ENCODE measurements around the gene AZU1. TPM values are rescaled to one million over a fixed set of nuclear protein-coding genes. Genes with fewer than 3 reads are reported as not detected.

AZU1 gene
- total RNA-seq, 1 donor from 2014 or later = not detected

GRCh38 chr19:789701-790060 lies 38.0 kb upstream of the AZU1 start:
- intact Hi-C loops (cut with DNase I) = no loop called here
- Histone ChIP-seq H3K9me3 (no peaks in the 10 kb centered on the region), H3K4me1 (no peaks in the 10 kb centered on the region), H3K36me3 (no peaks in the 10 kb centered on the region), H3K4me3 (no peak overlapping the region), H3K27me3 (no peaks in the 10 kb centered on the region), H3K27ac (no peak overlapping the region)
- DNase-seq (ENCODE audit: low spot score in 2 of 2) = no peak
- TF ChIP-seq CTCF (IDR thresholded peaks at IDR 0.05) = no peak

- no peaks in the 10 kb centered on the region for H3K9me3 ChIP-seq
- peaks cover 2 to 6% of the 10 kb centered on the region in 2 donors for H3K4me1 ChIP-seq
- no peak overlapping the region for H3K27ac ChIP-seq
- no peak for DNase-seq (ENCODE audit: low spot score in 2 of 2)
- no peak for TF ChIP-seq CTCF (IDR thresholded peaks at IDR 0.05)
- intact Hi-C loops (cut with DNase I) = no loop called here
- no peak overlapping the region for H3K4me3 ChIP-seq
- no peaks in the 10 kb centered on the region for H3K27me3 ChIP-seq
- no peaks in the 10 kb centered on the region for H3K36me3 ChIP-seq
Measured at GRCh38 chr19:791007-791566, 36.5 kb upstream of the AZU1 start.

GRCh38 chr19:791567-792305 lies 35.9 kb upstream of the AZU1 start:
- no peak for DNase-seq (ENCODE audit: low spot score in 2 of 2)
- TF ChIP-seq CTCF (IDR thresholded peaks at IDR 0.05) = no peak
- no peaks in the 10 kb centered on the region for H3K36me3 ChIP-seq
- no peak overlapping the region for H3K4me3 ChIP-seq
- H3K27ac ChIP-seq = peak overlapping the region in 1 of 2 donors; percentile 6
- no peaks in the 10 kb centered on the region for H3K9me3 ChIP-seq
- no peaks in the 10 kb centered on the region for H3K27me3 ChIP-seq
- intact Hi-C loops (cut with DNase I) = no loop called here
- H3K4me1 ChIP-seq = peaks cover 7 to 11% of the 10 kb centered on the region in 2 donors

- Histone ChIP-seq H3K4me1 (peaks cover 7 to 11% of the 10 kb centered on the region in 2 donors), H3K36me3 (no peaks in the 10 kb centered on the region), H3K9me3 (no peaks in the 10 kb centered on the region), H3K27me3 (no peaks in the 10 kb centered on the region), H3K27ac (no peak overlapping the region), H3K4me3 (no peak overlapping the region)
- no peak for TF ChIP-seq CTCF (IDR thresholded peaks at IDR 0.05)
- intact Hi-C loops (cut with DNase I) = no loop called here
- DNase-seq (ENCODE audit: low spot score in 2 of 2) = no peak
Measured at GRCh38 chr19:792306-792885, 35.2 kb upstream of the AZU1 start.

GRCh38 chr19:793806-794205 lies 33.8 kb upstream of the AZU1 start:
- Histone ChIP-seq H3K4me3 (no peak overlapping the region), H3K36me3 (no peaks in the 10 kb centered on the region), H3K27me3 (no peaks in the 10 kb centered on the region), H3K4me1 (peaks cover 7 to 15% of the 10 kb centered on the region in 2 donors), H3K9me3 (no peaks in the 10 kb centered on the region), H3K27ac (no peak overlapping the region)
- TF ChIP-seq CTCF (IDR thresholded peaks at IDR 0.05) = no peak
- DNase-seq (ENCODE audit: low spot score in 2 of 2) = no peak
- intact Hi-C loops (cut with DNase I) = no loop called here

Measured in ascending aorta (tissue), 2 donors.